ENCODE data around the gene TTC3.
"Not testable (repeated sequence)": the region's sequence is repeated elsewhere in the genome, so short reads cannot be mapped to it uniquely, and the experiment has no call there.

The TTC3 gene

DNA sequence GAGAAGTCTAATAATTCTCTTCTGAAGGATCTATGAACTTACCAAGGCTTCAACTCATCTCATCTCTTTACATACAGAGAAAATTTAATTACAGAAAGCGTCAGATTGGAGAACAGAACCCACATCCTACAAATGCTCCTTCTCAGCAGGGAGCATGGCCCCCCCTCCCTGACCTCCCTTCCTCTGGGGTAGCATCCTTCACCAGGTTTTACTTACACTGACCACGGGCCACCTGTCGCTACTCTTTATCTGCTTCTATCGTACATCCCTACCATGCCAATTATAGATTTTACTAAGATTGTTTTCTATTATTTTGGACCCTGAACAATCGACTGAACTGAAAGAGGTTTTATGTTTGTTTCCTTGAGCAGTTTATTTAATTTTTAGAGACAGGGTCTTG lies 40.8 kb upstream of the TTC3 start:
- Histone ChIP-seq H3K4me1 (ENCODE audit: control insufficient read depth in 2 of 2, insufficient read depth in 1 of 2, low read depth in 1 of 2, low read length in 2 of 2) (peaks cover 0 to 1% of the 10 kb centered on the region in 2 donors), H3K18ac (ENCODE audit: low read length) (no peak overlapping the region), H4K8ac (ENCODE audit: low read depth, low read length) (no peak overlapping the region), H3K9ac (ENCODE audit: low read depth, low read length, poor library complexity) (no peak overlapping the region), H2AFZ (ENCODE audit: low read length) (no peak overlapping the region), H4K91ac (ENCODE audit: low read depth, low read length, poor library complexity) (no peak overlapping the region), H3K79me1 (ENCODE audit: low read depth, low read length) (no peaks in the 10 kb centered on the region), H3K14ac (ENCODE audit: low read length) (no peak overlapping the region), H3K27ac (replicated peaks; ENCODE audit: low read length) (no peak overlapping the region), H2BK120ac (ENCODE audit: low read depth, low read length) (no peak overlapping the region), H3K27me3 (ENCODE audit: control insufficient read depth in 3 of 3, insufficient read depth in 3 of 3, low read depth in 1 of 3, low read length in 3 of 3) (no peaks in the 10 kb centered on the region), H3K36me3 (replicated peaks in 1 of 2; ENCODE audit: control insufficient read depth in 2 of 2, insufficient read depth in 2 of 2, low read length in 2 of 2) (no peaks in the 10 kb centered on the region), H3K23ac (ENCODE audit: low read depth, low read length, poor library complexity) (no peak overlapping the region), H2AK5ac (ENCODE audit: low read depth, low read length) (no peak overlapping the region), H2BK12ac (ENCODE audit: low read length) (no peak overlapping the region), H2BK15ac (ENCODE audit: low read length) (no peak overlapping the region), H3K4me2 (ENCODE audit: insufficient read depth, low read length, poor library complexity, severe bottlenecking) (no peak overlapping the region), H3K4ac (ENCODE audit: low read length) (no peak overlapping the region), H3K4me3 (ENCODE audit: low read length in 2 of 2) (no peak overlapping the region), H3K9me3 (replicated peaks in 1 of 2; ENCODE audit: control insufficient read depth in 2 of 2, insufficient read depth in 1 of 2, low read depth in 1 of 2, low read length in 2 of 2) (no peaks in the 10 kb centered on the region), H2BK5ac (ENCODE audit: low read length) (no peak overlapping the region)
- DNase-seq (ENCODE audit: low spot score): no peak
- no CpG with 5 or more reads among the region's 5 CpGs for WGBS, 2 donors (ENCODE audit: extremely low coverage in 2 of 2, insufficient read length in 2 of 2, insufficient replicate concordance in 1 of 2)

DNA sequence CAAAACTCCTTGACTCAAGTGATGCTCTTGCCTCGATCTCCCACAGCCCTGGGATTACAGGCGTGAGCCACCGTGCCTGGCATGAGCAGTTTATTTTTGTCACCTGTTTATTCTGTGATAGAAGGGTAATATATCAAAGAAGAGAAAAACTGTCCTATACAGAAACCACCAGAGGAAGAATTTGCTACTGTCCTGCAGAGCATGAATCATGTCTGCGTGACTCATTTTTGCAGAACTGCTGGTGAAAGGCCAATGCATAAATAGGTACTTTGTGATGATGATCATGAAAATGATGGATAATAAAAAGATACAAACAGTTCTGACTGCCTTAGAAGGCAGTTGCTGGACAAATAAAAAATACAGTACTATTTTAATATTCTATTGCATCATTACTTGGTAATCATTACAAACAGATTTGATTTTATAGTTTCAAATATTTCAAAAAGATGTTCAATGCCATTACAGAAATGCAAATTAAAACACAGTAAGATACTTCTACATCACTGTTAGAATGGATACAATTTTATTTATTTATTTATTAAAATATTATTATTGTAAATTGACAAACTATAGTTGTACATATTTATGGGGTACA lies 40.1 kb upstream of the TTC3 start:
- no CpG with 5 or more reads among the region's 4 CpGs for WGBS, 2 donors (ENCODE audit: extremely low coverage in 2 of 2, insufficient read length in 2 of 2, insufficient replicate concordance in 1 of 2)

DNA sequence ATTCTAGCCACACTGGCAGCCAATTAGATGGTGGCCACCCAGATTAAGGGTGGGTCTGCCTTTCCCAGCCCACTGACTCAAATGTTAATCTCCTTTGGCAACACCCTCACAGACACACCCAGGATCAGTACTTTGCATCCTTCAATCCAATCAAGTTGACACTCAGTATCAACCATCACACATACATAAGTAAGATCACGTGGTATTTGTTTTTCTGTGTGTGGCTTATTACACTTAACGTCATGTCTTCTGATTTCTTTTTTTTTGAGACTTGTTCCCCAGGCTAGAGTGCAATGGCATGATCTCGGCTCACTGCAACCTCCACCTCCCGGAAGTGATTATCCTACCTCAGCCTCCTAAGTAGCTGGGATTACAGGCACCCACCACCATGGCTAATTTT lies 38.7 kb upstream of the TTC3 start:
- not testable (repeated sequence) for H3K14ac ChIP-seq (ENCODE audit: low read length); H3K27me3 ChIP-seq (ENCODE audit: control insufficient read depth in 3 of 3, insufficient read depth in 3 of 3, low read depth in 1 of 3, low read length in 3 of 3); H3K36me3 ChIP-seq (replicated peaks in 1 of 2; ENCODE audit: control insufficient read depth in 2 of 2, insufficient read depth in 2 of 2, low read length in 2 of 2); H3K9ac ChIP-seq (ENCODE audit: low read depth, low read length, poor library complexity); H3K9me3 ChIP-seq (replicated peaks in 1 of 2; ENCODE audit: control insufficient read depth in 2 of 2, insufficient read depth in 1 of 2, low read depth in 1 of 2, low read length in 2 of 2); H3K4me3 ChIP-seq (ENCODE audit: low read length in 2 of 2); H4K8ac ChIP-seq (ENCODE audit: low read depth, low read length); H2BK120ac ChIP-seq (ENCODE audit: low read depth, low read length); H4K91ac ChIP-seq (ENCODE audit: low read depth, low read length, poor library complexity); H3K4me1 ChIP-seq (ENCODE audit: control insufficient read depth in 2 of 2, insufficient read depth in 1 of 2, low read depth in 1 of 2, low read length in 2 of 2); H2AK5ac ChIP-seq (ENCODE audit: low read depth, low read length); H2BK5ac ChIP-seq (ENCODE audit: low read length); DNase-seq (ENCODE audit: low spot score); H2BK15ac ChIP-seq (ENCODE audit: low read length); H3K27ac ChIP-seq (replicated peaks; ENCODE audit: low read length); H3K4me2 ChIP-seq (ENCODE audit: insufficient read depth, low read length, poor library complexity, severe bottlenecking); H2AFZ ChIP-seq (ENCODE audit: low read length); H3K4ac ChIP-seq (ENCODE audit: low read length); H3K79me1 ChIP-seq (ENCODE audit: low read depth, low read length); H2BK12ac ChIP-seq (ENCODE audit: low read length); H3K18ac ChIP-seq (ENCODE audit: low read length); H3K23ac ChIP-seq (ENCODE audit: low read depth, low read length, poor library complexity)
- no CpG with 5 or more reads among the region's 4 CpGs for WGBS, 2 donors (ENCODE audit: extremely low coverage in 2 of 2, insufficient read length in 2 of 2, insufficient replicate concordance in 1 of 2)

More for the DNA sequence above, 40.1 kb upstream of the TTC3 start:
- Histone ChIP-seq H3K79me1 (ENCODE audit: low read depth, low read length) (no peaks in the 10 kb centered on the region), H3K27me3 (ENCODE audit: control insufficient read depth in 3 of 3, insufficient read depth in 3 of 3, low read depth in 1 of 3, low read length in 3 of 3) (no peaks in the 10 kb centered on the region), H2BK15ac (ENCODE audit: low read length) (no peak overlapping the region), H2BK5ac (ENCODE audit: low read length) (no peak overlapping the region), H3K9me3 (replicated peaks in 1 of 2; ENCODE audit: control insufficient read depth in 2 of 2, insufficient read depth in 1 of 2, low read depth in 1 of 2, low read length in 2 of 2) (no peaks in the 10 kb centered on the region), H3K4me3 (ENCODE audit: low read length in 2 of 2) (no peak overlapping the region), H3K4me2 (ENCODE audit: insufficient read depth, low read length, poor library complexity, severe bottlenecking) (no peak overlapping the region), H3K27ac (replicated peaks; ENCODE audit: low read length) (no peak overlapping the region), H2BK12ac (ENCODE audit: low read length) (no peak overlapping the region), H3K4ac (ENCODE audit: low read length) (no peak overlapping the region), H4K91ac (ENCODE audit: low read depth, low read length, poor library complexity) (no peak overlapping the region), H3K4me1 (ENCODE audit: control insufficient read depth in 2 of 2, insufficient read depth in 1 of 2, low read depth in 1 of 2, low read length in 2 of 2) (peaks cover 0 to 1% of the 10 kb centered on the region in 2 donors), H3K36me3 (replicated peaks in 1 of 2; ENCODE audit: control insufficient read depth in 2 of 2, insufficient read depth in 2 of 2, low read length in 2 of 2) (no peaks in the 10 kb centered on the region), H2AK5ac (ENCODE audit: low read depth, low read length) (no peak overlapping the region), H2BK120ac (ENCODE audit: low read depth, low read length) (no peak overlapping the region), H3K18ac (ENCODE audit: low read length) (no peak overlapping the region), H3K9ac (ENCODE audit: low read depth, low read length, poor library complexity) (no peak overlapping the region), H3K14ac (ENCODE audit: low read length) (no peak overlapping the region), H4K8ac (ENCODE audit: low read depth, low read length) (no peak overlapping the region), H3K23ac (ENCODE audit: low read depth, low read length, poor library complexity) (no peak overlapping the region), H2AFZ (ENCODE audit: low read length) (no peak overlapping the region)
- DNase-seq (ENCODE audit: low spot score): no peak

DNA sequence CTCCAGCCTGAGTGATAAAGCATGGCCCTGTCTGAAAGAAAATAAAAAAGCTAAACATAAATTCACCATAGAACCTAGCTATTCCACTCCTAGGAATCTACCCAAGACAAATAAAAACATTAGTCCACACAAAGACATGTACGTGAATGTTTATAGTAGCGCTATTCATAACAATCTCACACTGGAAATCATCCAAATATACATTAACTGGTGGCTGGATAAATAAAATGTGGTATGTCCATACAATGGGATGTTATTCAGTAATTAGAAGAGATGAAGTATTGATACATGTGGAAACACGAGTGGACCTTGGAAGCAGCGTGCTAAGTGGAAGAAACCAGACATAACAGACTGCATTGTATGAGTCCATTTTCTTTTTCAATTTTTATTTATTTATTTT lies 36.9 kb upstream of the TTC3 start:
- Histone ChIP-seq H4K91ac (ENCODE audit: low read depth, low read length, poor library complexity) (no peak overlapping the region), H3K27me3 (ENCODE audit: control insufficient read depth in 3 of 3, insufficient read depth in 3 of 3, low read depth in 1 of 3, low read length in 3 of 3) (no peaks in the 10 kb centered on the region), H2BK120ac (ENCODE audit: low read depth, low read length) (no peak overlapping the region), H2AFZ (ENCODE audit: low read length) (no peak overlapping the region), H4K8ac (ENCODE audit: low read depth, low read length) (no peak overlapping the region), H3K14ac (ENCODE audit: low read length) (no peak overlapping the region), H3K9me3 (replicated peaks in 1 of 2; ENCODE audit: control insufficient read depth in 2 of 2, insufficient read depth in 1 of 2, low read depth in 1 of 2, low read length in 2 of 2) (no peaks in the 10 kb centered on the region), H3K4me2 (ENCODE audit: insufficient read depth, low read length, poor library complexity, severe bottlenecking) (no peak overlapping the region), H3K36me3 (replicated peaks in 1 of 2; ENCODE audit: control insufficient read depth in 2 of 2, insufficient read depth in 2 of 2, low read length in 2 of 2) (no peaks in the 10 kb centered on the region), H3K23ac (ENCODE audit: low read depth, low read length, poor library complexity) (no peak overlapping the region), H3K79me1 (ENCODE audit: low read depth, low read length) (no peaks in the 10 kb centered on the region), H3K4me1 (ENCODE audit: control insufficient read depth in 2 of 2, insufficient read depth in 1 of 2, low read depth in 1 of 2, low read length in 2 of 2) (peaks cover 4 to 7% of the 10 kb centered on the region in 2 donors), H2BK5ac (ENCODE audit: low read length) (no peak overlapping the region), H3K4me3 (ENCODE audit: low read length in 2 of 2) (no peak overlapping the region), H3K18ac (ENCODE audit: low read length) (no peak overlapping the region), H3K4ac (ENCODE audit: low read length) (no peak overlapping the region), H3K9ac (ENCODE audit: low read depth, low read length, poor library complexity) (no peak overlapping the region), H2BK12ac (ENCODE audit: low read length) (no peak overlapping the region), H2BK15ac (ENCODE audit: low read length) (no peak overlapping the region), H3K27ac (replicated peaks; ENCODE audit: low read length) (no peak overlapping the region), H2AK5ac (ENCODE audit: low read depth, low read length) (no peak overlapping the region)
- no peak for DNase-seq (ENCODE audit: low spot score)
- no CpG with 5 or more reads among the region's 4 CpGs for WGBS, 2 donors (ENCODE audit: extremely low coverage in 2 of 2, insufficient read length in 2 of 2, insufficient replicate concordance in 1 of 2)

Data from neuronal stem cell (in vitro differentiated cells).